Left cardiac atrium (tissue), 4 donors: Measurements from ENCODE around the gene ABCC9. TPM values are rescaled to one million over a fixed set of nuclear protein-coding genes. Genes with fewer than 3 reads are reported as not detected.

ENCODE experiments used
- ATAC-seq, 2 donors: fragments of 200-7000 bp; cut with Tn5 transposase; one replicate each; pipeline ENCODE4 v1.9.1; 2020; ENCODE audit warnings: mild to moderate bottlenecking in 2 of 2, moderate library complexity in 2 of 2
- DNase-seq: peaks from one replicate; pipeline ENCODE4 v3.0.0-alpha.2; 2020
- intact Hi-C, 2 donors: fragments of 100-400 bp; cut with DNase I; formaldehyde crosslinking; loops; one replicate each; pipeline versions ENCODE4 v1.14.1 to v1.15.1; 2022 to 2023
- total RNA-seq, 2 donors: library from RNA; stranded (reverse); fragmentation: NEBNext Ultra II Directional; extraction: Animal tissue kit (Norgen Biotek cat#: 25700); gene quantifications; one replicate each; pipeline ENCODE4 v1.2.1, GENCODE V29; 2021
- donor health status: DM: no; HTN: yes; CAD: no.
- donor health status: DM: no; HTN: yes; CAD: no; lungs with severe emphysema.
- donor health status: DM: yes; HTN: yes; CAD: no.
- donor health status: Dilated cardiomyopathy.

The ABCC9 gene
- total RNA-seq, 2 donors from 2014 or later, result 44.6 to 46.7 TPM

- intact Hi-C loops, result no loop called here
- ATAC-seq, result no peak
- no peak for DNase-seq
Measured at GRCh38 chr12:21764950-21765349, 176.3 kb downstream of the ABCC9 start.

GRCh38 chr12:21764065-21764464, 177.2 kb downstream of the ABCC9 start:
- ATAC-seq (no peak), DNase-seq (no peak)
- intact Hi-C loops, result no loop called here

GRCh38 chr12:21763531-21763930, 177.7 kb downstream of the ABCC9 start:
- intact Hi-C loops, result no loop called here
- DNase-seq (no peak), ATAC-seq (no peak)

- DNase-seq (no peak), ATAC-seq (no peak)
- intact Hi-C loops, result no loop called here
Measured at GRCh38 chr12:21759737-21760136, 181.5 kb downstream of the ABCC9 start.

GRCh38 chr12:21757735-21758134, 183.5 kb downstream of the ABCC9 start:
- intact Hi-C loops, result no loop called here
- ATAC-seq (no peak), DNase-seq (no peak)

- intact Hi-C loops, result no loop called here
- DNase-seq (no peak), ATAC-seq (no peak)
Measured at GRCh38 chr12:21756699-21757098, 184.5 kb downstream of the ABCC9 start.

GRCh38 chr12:21751517-21751916, 189.7 kb downstream of the ABCC9 start:
- intact Hi-C loops, result no loop called here
- peak in 1 of 2 donors; percentile 18 for ATAC-seq
- DNase-seq, result no peak

Other genes starting within 250 kb of the ABCC9 start
- gene KCNJ8, start 166.7 kb downstream of the ABCC9 start, total RNA-seq, result 10 to 100 TPM; 21.7 to 31.2 TPM
- gene CMAS, start 104.8 kb upstream of the ABCC9 start, total RNA-seq, result 10 to 100 TPM; 42.2 to 48.0 TPM